OCI-LY3 (cell line): ENCODE results near the gene TRIM14.

Experiments
- H2AFZ ChIP-seq: fragments of 200-600, 300-600 bp; shearing (Covaris generic); 2 replicates; pipeline ENCODE4 v1.6.0; 2014; ENCODE audit warnings: antibody characterized with exemption, low read depth, low read length
- H3K27ac ChIP-seq: fragments of 200-600, 300-600 bp; sonication (generic); 2 replicates; pipeline ENCODE4 v1.5.1; 2014; ENCODE audit warnings: mild to moderate bottlenecking, low read length, moderate library complexity, mixed read lengths
- H3K27me3 ChIP-seq: fragments of 200-600, 300-600 bp; sonication (generic); 2 replicates; pipeline ENCODE4 v1.6.1; 2014; ENCODE audit warnings: low read depth, low read length, mixed read lengths
- H3K36me3 ChIP-seq: fragments of 200-600, 300-600 bp; sonication (generic); replicated peaks from 2 replicates; pipeline ENCODE3; 2014; ENCODE audit warnings: low read depth, low read length, mixed read lengths
- H3K4me1 ChIP-seq: fragments of 300-600, 200-600 bp; sonication (generic); 2 replicates; pipeline ENCODE4 v1.6.1; 2014; ENCODE audit warnings: low read length, mixed read lengths
- H3K4me2 ChIP-seq: fragments of 200-600, 300-600 bp; sonication (generic); 2 replicates; pipeline ENCODE4 v1.6.1; 2014; ENCODE audit warnings: low read length, mixed read lengths
- H3K4me3 ChIP-seq: fragments of 300-600, 200-600 bp; sonication (generic); 2 replicates; pipeline ENCODE4 v1.5.1; 2014; ENCODE audit warnings: antibody characterized with exemption, mild to moderate bottlenecking, low read length, moderate library complexity
- H3K79me2 ChIP-seq: fragments of 300-600, 200-600 bp; shearing (Covaris generic); 2 replicates; pipeline ENCODE4 v1.6.1; 2014; ENCODE audit warnings: mild to moderate bottlenecking, low read length, mixed read lengths
- H3K9ac ChIP-seq: fragments of 300-600, 200-600 bp; shearing (Covaris generic); 2 replicates; pipeline ENCODE4 v1.6.0; 2014; ENCODE audit warnings: mild to moderate bottlenecking, low read length, moderate library complexity
- H3K9me3 ChIP-seq: fragments of 200-600, 300-600 bp; shearing (Covaris generic); 2 replicates; pipeline ENCODE4 v1.6.1; 2014; ENCODE audit warnings: low read length, mixed read lengths; ENCODE audit not compliant: insufficient read depth
- H4K20me1 ChIP-seq: fragments of 200-600, 300-600 bp; sonication (generic); 2 replicates; pipeline ENCODE4 v1.6.1; 2016; ENCODE audit warnings: low read length, mixed read lengths; ENCODE audit not compliant: insufficient read depth
- CTCF ChIP-seq: fragments of 200-600, 300-600 bp; sonication (generic); IDR thresholded peaks from 2 replicates; pipeline ENCODE4 v1.5.1; 2014; ENCODE audit warnings: antibody characterized with exemption, low read length, low read depth
- EZH2phosphoT487 ChIP-seq: fragments of 200-600 bp; shearing (Covaris generic); IDR thresholded peaks from 2 replicates; pipeline ENCODE4 v1.6.1; 2018; ENCODE audit warnings: antibody characterized with exemption, mixed run types, low read depth

TRIM14 gene

GRCh38 chr9:98067184-98067583, 51.8 kb downstream of the TRIM14 start:
- H3K4me1 ChIP-seq: no peaks in the 10 kb centered on the region
- H3K27me3 ChIP-seq: no peaks in the 10 kb centered on the region
- no peak overlapping the region for H3K4me3 ChIP-seq
- no peak overlapping the region for H3K27ac ChIP-seq
- H3K9me3 ChIP-seq: no peaks in the 10 kb centered on the region
- no peaks in the 10 kb centered on the region for H4K20me1 ChIP-seq
- H3K4me2 ChIP-seq: no peak overlapping the region
- no peaks in the 10 kb centered on the region; the same call in 1 of the 2 replicates for H3K79me2 ChIP-seq
- no peak overlapping the region for H3K9ac ChIP-seq
- H2AFZ ChIP-seq: no peak overlapping the region
- TF ChIP-seq EZH2phosphoT487 (no peak), CTCF (no peak)
- H3K36me3 ChIP-seq: peaks cover 42% of the 10 kb centered on the region

GRCh38 chr9:98066235-98066634, 52.8 kb downstream of the TRIM14 start:
- no peaks in the 10 kb centered on the region; the same call in 1 of the 2 replicates for H3K79me2 ChIP-seq

GRCh38 chr9:98064623-98065392, 54.2 kb downstream of the TRIM14 start:
- H3K4me2 ChIP-seq: no peak overlapping the region
- H2AFZ ChIP-seq: no peak overlapping the region
- H3K9me3 ChIP-seq: no peaks in the 10 kb centered on the region
- H3K4me1 ChIP-seq: no peaks in the 10 kb centered on the region
- TF ChIP-seq EZH2phosphoT487 (no peak), CTCF (no peak)
- H3K36me3 ChIP-seq: peaks cover 46% of the 10 kb centered on the region
- no peak overlapping the region for H3K27ac ChIP-seq
- H3K4me3 ChIP-seq: no peak overlapping the region
- no peak overlapping the region for H3K9ac ChIP-seq
- peaks cover 8% of the 10 kb centered on the region for H3K79me2 ChIP-seq
- H3K27me3 ChIP-seq: no peaks in the 10 kb centered on the region
- 0 out of 2 replicates have a peak, but pooled peaks cover under 1% of the 10 kb centered on the region for H4K20me1 ChIP-seq

More at GRCh38 chr9:98066235-98066634, 52.8 kb downstream of the TRIM14 start:
- Histone ChIP-seq H3K27me3 (no peaks in the 10 kb centered on the region), H3K4me2 (no peak overlapping the region), H3K27ac (no peak overlapping the region), H3K4me3 (no peak overlapping the region), H3K36me3 (peaks cover 41% of the 10 kb centered on the region), H2AFZ (no peak overlapping the region), H4K20me1 (no peaks in the 10 kb centered on the region), H3K9me3 (no peaks in the 10 kb centered on the region), H3K9ac (no peak overlapping the region), H3K4me1 (no peaks in the 10 kb centered on the region)
- TF ChIP-seq EZH2phosphoT487: no peak
- no peak for TF ChIP-seq CTCF

- Histone ChIP-seq H3K4me1 (peaks cover 7% of the 10 kb centered on the region; the same call in 1 of the 2 replicates), H3K79me2 (peaks cover 35% of the 10 kb centered on the region), H3K9ac (no peak overlapping the region), H3K4me3 (no peak overlapping the region), H3K36me3 (peaks cover 34% of the 10 kb centered on the region), H3K4me2 (no peak overlapping the region), H3K27ac (no peak overlapping the region), H3K9me3 (no peaks in the 10 kb centered on the region), H2AFZ (no peak overlapping the region), H4K20me1 (peaks cover 4% of the 10 kb centered on the region; the same call in 1 of the 2 replicates), H3K27me3 (no peaks in the 10 kb centered on the region)
- no peak for TF ChIP-seq CTCF
- TF ChIP-seq EZH2phosphoT487: no peak
Observed at GRCh38 chr9:98062161-98062560, 56.9 kb downstream of the TRIM14 start.
